GM10266 (cell line): Measurements from ENCODE around the gene ELMO3.
A peak's percentile ranks its signal among the peaks of the same experiment; 100 is the strongest.

ENCODE experiments used
- DNase-seq: peaks from one replicate; pipeline ENCODE4 v3.0.0; 2012; ENCODE audit errors: extremely low spot score
- CTCF ChIP-seq: IDR thresholded peaks from 2 replicates; pipeline ENCODE4 v1.5.1; 2012; ENCODE audit warnings: mild to moderate bottlenecking, low read depth; ENCODE audit not compliant: control insufficient read depth, insufficient read depth; ENCODE audit errors: missing control alignments

The ELMO3 gene

GRCh38 chr16:67170949-67171649 lies 27.8 kb upstream of the ELMO3 start:
- TF ChIP-seq CTCF, result no peak
- DNase-seq, result no peak

GRCh38 chr16:67173323-67173722 lies 25.6 kb upstream of the ELMO3 start:
- no peak for TF ChIP-seq CTCF

GRCh38 chr16:67173808-67174705 lies 24.9 kb upstream of the ELMO3 start:
- DNase-seq, result peak; percentile 79
- TF ChIP-seq CTCF, result peak; percentile 29

More at GRCh38 chr16:67173323-67173722, 25.6 kb upstream of the ELMO3 start:
- no peak for DNase-seq

- no peak for DNase-seq
- no peak for TF ChIP-seq CTCF
Observed at GRCh38 chr16:67174706-67175231, 24.2 kb upstream of the ELMO3 start.

GRCh38 chr16:67176662-67177061 lies 22.3 kb upstream of the ELMO3 start:
- DNase-seq, result no peak
- no peak for TF ChIP-seq CTCF

GRCh38 chr16:67177743-67178699 lies 20.9 kb upstream of the ELMO3 start:
- DNase-seq, result no peak
- TF ChIP-seq CTCF, result no peak
